GM12872 (cell line): ENCODE measurements around the gene ENKD1.

ENCODE experiments used
- TF ChIP-seq, protein P1 (sequence below): IDR thresholded peaks from 3 replicates; pipeline ENCODE4 v1.5.1; 2011; ENCODE audit warnings: low read depth, mild to moderate bottlenecking, low read length, moderate library complexity; ENCODE audit not compliant: insufficient read depth

ENKD1 gene

DNA sequence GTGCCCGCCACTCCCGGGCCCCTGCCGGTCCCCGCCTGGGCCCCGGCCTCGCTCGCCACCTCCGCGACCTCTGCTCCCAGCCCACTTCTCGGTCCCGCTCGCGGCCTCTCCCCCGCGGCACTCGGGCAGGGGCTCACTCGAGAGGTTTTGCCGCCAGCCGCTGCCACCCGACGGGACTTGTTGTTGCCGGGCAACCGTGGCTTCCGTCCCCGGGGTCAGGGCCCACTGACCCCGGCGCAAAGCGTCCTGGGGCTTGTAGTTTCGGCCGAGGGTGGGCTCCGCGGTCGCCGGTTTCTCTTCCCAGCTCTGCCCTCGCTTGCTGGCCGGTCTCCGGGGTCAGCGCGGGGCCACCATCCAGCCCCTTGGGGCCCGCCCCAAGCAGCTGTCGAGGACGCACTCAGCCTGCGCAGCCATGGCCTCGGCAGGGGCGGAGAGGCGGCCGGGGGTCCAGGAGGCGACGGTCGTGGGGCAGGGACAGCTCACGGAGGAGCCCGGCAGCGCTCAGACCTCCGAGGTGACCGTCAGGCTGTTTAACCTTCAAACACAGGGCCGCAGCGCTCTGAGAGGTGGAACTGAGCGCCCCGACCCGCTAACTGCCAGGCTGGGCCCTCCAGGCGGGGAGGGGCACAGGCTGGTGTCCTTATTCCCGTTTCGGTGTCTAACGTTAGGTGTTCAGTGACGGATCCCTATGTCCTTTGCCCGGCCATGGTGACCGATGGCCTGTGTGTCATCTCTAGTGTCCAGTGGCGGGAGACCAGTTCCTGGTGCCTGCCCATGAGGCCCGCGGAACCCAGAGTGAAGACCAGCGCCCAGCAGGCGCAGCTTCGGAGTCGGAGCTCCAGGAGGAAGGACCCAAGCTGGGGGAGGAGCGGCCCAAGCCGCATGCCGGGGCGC is at the start of gene ENKD1, which contains the start of gene C16orf86:
TSS of gene ENKD1 (minus strand) at position 192 of the 894 bp plus-strand sequence. CDS start 308 bp downstream, outside the sequence.
TSS of gene C16orf86 (plus strand) at position 256 of the 894 bp plus-strand sequence. CDS start at position 413, 157 bp downstream.
- TF ChIP-seq, protein P1, sequence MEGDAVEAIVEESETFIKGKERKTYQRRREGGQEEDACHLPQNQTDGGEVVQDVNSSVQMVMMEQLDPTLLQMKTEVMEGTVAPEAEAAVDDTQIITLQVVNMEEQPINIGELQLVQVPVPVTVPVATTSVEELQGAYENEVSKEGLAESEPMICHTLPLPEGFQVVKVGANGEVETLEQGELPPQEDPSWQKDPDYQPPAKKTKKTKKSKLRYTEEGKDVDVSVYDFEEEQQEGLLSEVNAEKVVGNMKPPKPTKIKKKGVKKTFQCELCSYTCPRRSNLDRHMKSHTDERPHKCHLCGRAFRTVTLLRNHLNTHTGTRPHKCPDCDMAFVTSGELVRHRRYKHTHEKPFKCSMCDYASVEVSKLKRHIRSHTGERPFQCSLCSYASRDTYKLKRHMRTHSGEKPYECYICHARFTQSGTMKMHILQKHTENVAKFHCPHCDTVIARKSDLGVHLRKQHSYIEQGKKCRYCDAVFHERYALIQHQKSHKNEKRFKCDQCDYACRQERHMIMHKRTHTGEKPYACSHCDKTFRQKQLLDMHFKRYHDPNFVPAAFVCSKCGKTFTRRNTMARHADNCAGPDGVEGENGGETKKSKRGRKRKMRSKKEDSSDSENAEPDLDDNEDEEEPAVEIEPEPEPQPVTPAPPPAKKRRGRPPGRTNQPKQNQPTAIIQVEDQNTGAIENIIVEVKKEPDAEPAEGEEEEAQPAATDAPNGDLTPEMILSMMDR = no peak

GRCh38 chr16:67716097-67716496 is 49.5 kb upstream of the ENKD1 start:
- TF ChIP-seq, protein P1 = no peak

- TF ChIP-seq, protein P1 = no peak
Observed at GRCh38 chr16:67714522-67714921, 48.0 kb upstream of the ENKD1 start.

- TF ChIP-seq, protein P1 = no peak
Observed at GRCh38 chr16:67713647-67714273, 47.2 kb upstream of the ENKD1 start.

- TF ChIP-seq, protein P1 = no peak
Observed at GRCh38 chr16:67710607-67711006, 44.1 kb upstream of the ENKD1 start.

DNA sequence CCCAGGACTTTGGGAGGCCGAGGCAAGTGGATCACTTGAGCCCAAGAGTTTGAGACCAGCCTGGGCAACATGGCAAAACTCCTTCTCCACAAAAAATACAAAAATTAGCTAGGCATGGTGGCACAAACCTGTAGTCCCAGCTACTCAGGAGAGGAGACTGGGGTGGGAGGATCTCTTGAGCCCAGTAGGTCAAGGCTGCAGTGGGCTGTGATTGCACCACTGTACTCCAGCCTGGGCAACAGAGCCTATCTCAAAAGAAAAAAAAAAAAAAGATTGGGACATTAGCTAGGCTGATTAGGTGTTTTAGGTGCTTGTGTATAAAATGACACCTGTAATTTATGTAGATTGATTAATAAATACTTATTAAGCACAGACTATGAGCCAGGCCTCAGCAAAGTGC is 42.5 kb upstream of the ENKD1 start:
- TF ChIP-seq, protein P1 = no peak

- TF ChIP-seq, protein P1 = no peak
Observed at GRCh38 chr16:67708368-67708771, 41.8 kb upstream of the ENKD1 start.
